ENCODE data around the gene NR1D1. TPM values are rescaled to one million over a fixed set of nuclear protein-coding genes. Genes with fewer than 3 reads are reported as not detected.

Gene NR1D1
- total RNA-seq, 1 donor from 2014 or later, result 1.7 TPM

DNA sequence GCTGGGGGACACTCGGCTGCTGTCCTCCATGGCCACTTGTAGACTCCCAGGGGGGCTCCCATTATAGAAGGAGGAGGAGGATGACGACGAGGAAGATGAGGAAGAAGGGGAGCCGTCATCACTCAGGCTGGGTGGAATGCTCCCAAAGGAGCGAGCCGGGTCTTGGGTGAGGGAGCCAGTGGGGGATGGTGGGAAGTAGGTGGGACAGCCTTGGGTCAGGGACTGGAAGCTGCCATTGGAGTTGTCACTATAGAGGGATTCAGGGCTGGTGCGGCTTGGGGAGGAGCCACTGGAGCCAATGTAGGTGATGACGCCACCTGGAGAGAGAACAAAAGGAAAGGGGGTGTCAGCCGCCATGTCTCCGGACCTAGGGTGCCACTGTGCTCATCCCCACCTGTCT lies 3.3 kb downstream of the NR1D1 start:
- no peak for DNase-seq

DNA sequence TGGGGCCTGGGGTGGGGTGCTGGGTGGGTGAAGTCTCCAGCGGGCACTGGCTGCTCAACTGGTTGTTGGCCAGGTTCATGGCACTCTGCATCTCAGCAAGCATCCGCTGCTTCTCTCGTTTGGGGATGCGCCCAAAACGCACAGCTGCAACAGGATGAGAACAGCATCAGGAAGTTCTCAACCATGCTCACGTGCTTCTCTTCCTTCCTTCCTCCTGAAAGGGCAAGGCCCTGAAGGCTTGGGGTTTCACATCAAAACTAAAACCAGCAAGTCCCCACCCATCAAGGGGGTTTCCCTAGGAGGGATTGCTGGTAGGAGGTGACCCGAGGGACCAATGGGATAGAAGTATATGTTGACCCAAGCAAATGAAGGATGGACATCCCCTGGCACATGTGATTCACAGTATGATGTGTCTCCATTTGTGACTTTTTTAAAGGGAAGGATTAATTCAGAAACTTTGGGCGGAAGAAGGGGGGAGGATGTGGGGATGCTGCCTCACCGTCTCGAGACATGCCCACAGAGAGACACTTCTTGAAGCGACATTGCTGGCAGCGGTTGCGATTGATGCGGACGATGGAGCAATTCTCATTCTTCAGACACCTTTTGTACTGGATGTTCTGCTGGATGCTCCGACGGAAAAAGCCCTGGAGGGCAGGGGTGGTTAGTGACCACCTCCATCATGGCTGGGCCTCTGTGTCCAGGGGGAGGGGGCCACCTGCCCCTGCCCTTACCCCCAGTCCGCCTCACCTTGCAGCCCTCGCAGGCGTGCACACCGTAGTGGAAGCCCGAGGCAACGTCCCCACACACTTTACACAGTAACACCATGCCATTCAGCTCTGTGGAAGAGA lies 4.2 kb downstream of the NR1D1 start:
- peak; percentile 52 for DNase-seq

DNA sequence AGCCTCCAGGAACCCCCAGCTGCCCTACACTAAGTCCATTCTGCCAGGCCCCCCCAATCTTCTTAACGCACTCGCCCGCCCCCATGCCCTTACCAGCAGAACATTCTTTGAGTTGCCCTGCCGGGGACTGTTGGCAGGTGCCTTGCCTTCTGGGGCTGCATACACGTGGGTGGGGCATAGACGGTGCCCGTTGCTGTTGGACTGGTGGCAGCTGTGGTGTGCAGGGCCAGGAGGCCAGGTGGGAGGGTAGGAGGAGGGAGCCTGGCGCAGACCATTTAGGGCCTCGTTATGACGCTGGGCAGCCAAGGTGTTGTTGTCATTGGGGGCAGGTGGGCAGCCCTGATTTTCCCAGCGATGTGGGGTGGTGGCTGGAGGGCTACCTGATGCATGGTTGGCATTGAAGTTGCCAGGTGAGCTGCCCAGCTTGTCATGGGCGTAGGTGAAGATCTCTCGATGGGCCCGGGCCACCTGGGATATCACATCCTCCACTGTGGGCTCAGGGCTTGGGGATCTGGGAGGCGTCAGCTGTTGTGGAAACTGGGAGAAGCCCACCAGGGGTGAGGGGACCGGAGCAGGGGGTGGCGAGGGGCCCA lies 4.9 kb downstream of the NR1D1 start:
- DNase-seq, result no peak

DNA sequence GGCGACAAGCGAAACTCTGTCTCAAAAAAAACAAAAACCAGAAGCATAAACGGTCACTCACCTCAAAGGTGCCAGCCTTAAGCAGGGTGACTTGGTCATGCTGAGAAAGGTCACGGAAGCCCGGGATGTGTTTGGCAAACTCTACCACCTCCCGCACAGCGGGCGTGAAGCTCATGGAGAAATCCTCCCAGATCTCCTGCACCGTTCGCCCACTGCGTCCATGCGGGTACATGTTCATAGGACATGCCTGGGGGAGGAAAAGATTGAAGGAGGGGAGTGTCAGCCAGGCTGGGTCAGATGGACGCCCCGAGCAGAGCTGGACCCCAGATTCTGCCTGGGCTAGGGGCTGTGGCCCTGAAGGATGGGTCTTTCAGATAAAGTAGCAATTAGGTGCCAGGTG lies 5.5 kb downstream of the NR1D1 start:
- no peak for DNase-seq

DNA sequence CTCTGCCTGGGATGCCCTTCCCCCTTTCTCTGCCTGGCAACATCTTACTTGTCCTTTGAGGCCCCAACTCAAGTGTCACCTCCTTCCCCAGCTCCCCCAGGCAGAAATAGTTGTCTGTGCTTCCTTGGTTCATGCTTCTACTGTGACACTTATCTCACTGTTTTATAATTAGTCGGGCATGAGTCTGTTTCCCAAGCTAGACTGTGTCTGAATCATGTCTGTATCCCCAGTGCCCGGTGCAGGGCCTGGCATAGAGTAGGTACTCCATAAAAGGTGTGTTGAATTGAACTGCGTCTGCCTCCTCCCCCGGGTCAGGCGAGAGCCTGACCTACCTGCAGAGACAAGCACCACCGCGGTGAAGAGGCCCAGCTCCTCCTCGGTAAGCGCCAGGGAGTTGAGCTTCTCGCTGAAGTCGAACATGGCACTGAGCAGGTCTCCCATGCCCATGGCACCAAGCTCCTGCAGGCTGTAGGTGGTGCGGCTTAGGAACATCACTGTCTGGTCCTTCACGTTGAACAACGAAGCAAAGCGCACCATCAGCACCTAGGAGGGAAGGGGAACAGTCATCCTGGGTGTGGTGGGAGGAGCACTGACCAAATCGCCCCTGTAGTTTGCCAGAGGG lies 6.7 kb downstream of the NR1D1 start:
- DNase-seq, result no peak

DNA sequence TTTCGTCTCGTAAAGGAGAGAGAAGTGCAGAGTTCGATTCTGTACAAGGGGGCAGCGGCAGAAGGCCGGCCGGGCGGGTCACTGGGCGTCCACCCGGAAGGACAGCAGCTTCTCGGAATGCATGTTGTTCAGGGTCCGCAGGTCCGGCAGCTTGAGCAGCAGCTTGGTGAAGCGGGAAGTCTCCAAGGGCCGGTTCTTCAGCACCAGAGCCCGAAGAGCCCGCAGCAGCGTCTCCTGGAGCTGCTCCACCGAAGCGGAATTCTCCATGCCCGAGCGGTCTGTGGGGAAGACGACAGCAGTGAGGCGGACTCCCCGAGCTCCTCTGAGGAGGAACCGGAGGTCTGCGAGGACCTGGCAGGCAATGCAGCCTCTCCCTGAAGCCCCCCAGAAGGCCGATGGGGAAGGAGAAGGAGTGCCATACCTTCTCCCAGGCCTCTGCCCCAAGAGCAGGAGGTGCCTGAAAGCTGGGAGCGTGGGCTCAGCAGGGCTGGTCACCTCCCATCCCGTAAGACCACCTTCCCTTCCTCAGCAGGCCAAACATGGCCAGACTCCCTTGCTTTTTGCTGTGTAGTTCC lies 7.3 kb downstream of the NR1D1 start:
- no peak for DNase-seq

DNA sequence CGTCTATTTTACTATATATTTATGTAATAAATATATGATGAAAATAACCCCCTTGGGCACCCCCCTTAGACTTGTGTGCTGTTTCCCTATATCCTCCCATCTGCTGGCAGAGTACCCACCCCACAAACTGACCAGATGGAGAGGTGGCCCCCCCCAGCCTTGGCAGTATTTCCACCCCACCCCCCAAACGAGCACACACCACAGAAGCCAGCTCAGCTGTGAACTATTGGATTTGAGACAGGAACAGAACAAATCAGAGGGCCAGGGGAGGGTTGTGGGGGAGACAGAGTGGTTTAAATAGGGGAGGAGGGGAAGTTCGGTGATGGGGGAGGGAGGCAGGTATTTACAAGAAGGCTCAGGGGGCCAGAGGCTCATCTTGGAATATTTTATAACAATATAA lies 7.8 kb downstream of the NR1D1 start:
- no peak for DNase-seq

DNA sequence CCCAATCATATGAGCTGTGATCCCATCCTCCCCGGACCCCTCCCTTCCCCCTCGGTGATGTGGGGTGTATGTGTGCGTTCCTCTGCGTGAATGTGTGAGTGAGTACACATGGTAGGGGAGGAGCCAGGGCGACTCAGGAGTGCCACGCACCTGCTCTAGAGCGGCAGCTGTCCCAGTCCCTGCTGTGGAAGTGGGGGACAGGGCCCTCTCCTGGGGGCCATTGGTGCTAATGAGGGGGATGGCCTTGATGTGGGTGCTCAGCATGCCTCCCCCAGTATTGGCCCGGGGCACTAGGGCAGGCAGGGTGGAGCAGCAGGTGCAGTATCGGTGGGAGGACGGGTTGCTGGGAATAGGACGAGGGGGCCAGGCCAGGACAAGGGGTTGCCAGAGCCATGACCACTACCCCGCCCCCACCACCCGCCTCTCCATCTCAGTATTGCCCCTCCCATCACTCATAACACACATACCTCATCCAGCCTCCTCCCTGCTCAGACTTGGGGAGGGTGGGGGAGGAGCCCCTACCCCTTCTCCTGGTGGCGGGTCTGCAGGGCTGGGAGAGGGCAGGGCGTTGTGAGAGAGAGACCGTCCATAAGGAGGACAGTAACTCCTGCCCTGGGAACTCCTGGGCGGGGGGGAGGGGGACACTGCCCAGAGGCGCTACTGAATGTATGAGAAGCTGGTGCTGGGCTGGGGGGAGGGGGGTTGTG lies 8.5 kb downstream of the NR1D1 start:
- no peak for DNase-seq

DNA sequence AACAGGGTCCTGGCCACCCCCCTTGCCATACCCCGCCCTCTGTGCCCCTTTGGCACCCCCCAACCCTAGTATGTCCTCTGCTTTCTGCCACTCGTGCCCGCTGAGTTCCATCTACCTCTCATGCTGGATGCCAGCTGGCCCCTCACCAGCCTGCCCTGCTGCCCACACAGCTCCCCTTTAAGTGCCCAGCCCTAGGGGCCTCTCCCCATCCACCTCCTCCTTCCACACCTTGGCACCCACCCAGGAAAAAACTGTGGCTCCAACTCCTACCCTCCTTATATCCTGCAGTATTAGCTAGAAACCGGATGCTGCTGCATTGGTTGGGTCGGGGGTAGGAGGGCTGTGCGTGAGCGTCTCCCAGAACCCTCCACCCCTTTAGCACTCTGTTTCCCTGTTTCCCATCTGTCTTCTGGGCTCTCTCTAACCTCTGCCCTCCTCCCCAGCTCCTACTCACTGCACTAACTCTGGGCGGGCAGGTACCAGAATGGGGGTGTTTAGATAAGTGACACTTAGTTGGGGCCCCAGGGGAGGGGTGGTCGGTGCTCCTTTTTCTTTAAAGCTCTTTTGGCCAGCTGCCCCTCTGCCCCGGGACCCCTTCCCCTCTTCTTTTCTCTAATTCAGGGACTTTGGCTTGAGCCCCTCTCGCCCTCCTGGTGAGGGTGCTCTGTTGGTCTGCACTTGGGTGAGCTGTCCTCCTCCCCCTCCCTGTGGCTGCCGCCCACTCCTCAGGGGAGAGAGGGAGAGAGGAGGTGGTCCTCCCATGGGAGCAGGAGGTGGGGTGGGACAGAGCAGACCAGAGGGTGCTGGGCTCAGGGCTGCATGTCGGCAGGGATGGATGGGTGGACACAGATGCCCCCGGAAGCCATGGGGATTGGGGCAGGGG lies 9.9 kb downstream of the NR1D1 start:
- DNase-seq, result no peak

DNA sequence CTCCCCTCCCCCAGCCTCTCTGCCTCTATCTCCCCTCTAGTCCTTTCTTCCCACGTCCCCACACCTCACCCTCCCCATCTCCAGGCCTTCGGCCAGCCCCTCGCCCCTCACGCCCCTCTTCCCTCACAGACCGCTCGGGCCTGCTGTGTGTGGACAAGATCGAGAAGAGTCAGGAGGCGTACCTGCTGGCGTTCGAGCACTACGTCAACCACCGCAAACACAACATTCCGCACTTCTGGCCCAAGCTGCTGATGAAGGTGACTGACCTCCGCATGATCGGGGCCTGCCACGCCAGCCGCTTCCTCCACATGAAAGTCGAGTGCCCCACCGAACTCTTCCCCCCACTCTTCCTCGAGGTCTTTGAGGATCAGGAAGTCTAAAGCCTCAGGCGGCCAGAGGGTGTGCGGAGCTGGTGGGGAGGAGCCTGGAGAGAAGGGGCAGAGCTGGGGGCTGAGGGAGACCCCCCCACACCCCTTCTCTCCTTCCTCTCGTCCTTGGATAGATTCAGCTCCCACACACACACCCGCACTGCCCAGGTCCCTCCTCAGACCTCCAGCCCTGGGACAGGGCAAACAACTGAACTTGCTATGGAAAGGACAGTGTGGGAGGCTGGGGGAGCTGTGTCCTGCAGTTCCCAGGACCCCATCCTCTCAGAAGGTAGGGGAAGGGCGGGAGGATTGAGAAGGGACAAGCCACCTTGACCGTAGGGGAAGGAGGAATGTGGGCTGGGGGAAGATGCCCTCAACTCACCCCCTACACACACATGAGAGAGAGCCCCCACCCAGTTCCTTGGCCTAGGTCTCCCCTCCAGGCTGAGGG lies 11.1 kb downstream of the NR1D1 start:
- DNase-seq, result no peak

DNA sequence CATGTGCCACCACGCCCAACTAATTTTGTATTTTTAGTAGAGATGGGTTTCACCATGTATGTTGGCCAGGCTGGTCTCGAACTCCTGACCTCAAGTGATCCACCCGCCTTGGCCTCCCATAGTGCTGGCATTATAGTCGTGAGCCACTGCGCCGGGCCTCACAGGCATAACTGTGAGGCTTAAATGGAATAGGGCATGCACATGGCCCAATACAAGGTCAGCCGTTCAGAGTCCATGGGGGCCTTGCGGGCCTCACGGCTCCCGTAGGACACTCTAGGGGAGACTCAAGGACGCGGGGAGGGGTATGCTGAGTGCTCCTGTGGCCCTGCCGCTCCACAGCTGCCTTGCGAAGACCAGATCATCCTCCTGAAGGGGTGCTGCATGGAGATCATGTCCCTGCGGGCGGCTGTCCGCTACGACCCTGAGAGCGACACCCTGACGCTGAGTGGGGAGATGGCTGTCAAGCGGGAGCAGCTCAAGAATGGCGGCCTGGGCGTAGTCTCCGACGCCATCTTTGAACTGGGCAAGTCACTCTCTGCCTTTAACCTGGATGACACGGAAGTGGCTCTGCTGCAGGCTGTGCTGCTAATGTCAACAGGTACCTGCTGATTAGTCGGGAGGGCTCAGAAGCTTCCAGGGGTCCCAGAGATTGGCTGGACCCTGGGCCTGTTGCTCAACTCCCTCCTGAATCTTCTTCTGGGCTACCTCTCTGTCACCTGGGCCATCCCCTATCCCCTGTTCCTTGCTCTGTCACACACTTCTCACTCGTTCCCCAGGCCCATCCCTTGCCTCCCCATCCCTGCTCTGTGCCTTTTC lies 12.3 kb downstream of the NR1D1 start:
- DNase-seq, result no peak

DNA sequence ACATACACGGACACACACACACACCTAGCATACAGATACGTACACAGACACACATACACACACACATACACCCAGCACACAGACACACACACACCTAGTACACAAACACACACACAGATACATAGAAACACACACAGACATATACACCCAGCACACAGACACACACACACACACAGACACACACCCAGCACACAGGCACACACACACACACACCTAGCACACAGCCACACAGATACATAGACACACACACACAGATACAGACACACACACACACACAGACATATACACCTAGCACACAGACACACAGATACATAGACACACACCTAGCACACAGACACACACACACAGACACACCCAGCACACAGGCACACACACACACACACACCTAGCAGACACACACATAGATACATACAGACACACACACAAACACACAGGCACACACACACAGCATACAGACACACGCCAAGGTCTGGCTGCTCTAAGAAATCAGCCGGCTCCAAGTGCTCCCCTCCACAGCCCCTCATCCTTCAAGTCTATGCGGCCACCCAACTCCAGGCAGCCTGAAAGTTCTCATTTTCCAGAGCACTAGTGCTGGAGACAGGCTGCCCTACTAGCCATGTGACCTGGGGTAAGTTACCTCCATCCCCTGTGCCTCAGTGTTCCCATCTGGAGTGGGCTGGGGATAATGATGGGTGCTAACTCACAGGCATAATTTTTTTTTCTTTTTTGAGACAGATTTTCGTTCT lies 13.2 kb downstream of the NR1D1 start:
- no peak for DNase-seq

DNA sequence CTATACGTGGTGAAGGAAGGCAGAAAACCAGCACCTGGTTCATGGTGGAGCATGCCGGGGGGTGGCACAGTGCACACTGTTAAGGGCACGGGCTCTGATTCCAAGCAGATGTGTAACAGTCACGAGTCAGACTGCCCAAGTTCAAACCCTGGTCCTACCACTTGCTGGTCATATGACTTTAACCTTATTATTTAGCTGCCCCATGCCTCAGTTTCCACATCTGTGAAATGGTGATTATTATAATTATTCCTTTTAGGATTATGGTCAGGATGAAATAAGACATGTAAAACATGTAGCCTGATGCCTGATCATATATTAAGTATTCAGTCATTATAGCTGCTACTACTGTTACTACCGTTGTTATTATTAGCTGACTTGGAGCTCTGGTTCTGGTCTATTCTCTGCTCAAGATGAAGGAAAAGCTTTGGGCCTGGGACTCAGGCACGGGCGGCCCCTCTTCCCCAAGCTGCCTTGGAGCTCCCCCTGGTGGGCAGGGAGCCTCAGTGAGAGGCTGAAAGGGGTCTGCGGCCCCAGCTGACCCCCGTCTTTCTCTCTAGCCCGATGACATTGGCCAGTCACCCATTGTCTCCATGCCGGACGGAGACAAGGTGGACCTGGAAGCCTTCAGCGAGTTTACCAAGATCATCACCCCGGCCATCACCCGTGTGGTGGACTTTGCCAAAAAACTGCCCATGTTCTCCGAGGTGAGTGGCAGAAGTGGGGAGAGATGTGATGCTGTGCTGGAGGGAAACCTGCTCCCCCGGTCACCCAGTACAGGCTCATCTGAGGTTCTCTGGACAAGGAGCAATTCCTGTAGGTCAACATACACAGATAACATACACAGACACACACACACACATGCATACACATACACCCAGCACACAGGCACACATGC lies 14.0 kb downstream of the NR1D1 start:
- peak; percentile 75 for DNase-seq

DNA sequence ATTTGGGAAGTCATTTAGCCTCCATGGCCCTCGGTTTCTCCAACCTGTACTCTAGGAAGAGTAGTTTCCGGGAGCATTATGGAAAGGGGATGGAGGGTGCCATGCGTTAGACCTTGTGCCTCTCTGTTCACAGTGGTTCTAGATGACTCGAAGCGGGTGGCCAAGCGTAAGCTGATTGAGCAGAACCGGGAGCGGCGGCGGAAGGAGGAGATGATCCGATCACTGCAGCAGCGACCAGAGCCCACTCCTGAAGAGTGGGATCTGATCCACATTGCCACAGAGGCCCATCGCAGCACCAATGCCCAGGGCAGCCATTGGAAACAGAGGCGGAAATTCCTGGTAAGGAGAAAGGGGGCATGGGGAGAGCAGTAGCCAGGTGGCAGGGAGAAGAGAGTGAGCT lies 15.9 kb downstream of the NR1D1 start:
- no peak for DNase-seq

DNA sequence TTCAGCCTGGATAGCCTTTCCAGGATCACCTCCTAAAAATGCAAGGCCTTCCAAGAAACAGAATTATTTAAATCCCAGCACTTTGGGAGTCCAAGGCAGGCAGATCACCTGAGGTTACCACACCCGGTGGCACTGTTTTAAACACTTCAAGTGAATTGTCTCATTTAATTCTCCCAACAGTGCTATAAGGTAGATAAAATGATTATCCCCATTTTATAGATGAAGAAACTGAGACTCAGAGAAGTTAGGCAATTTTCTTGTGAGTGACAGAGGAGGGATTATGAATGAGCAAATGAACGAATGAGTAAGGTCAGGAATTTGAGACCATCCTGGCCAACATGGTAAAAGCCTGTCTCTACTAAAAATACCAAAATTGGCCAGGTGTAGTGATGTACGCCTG lies 20.8 kb downstream of the NR1D1 start:
- DNase-seq, result no peak

DNA sequence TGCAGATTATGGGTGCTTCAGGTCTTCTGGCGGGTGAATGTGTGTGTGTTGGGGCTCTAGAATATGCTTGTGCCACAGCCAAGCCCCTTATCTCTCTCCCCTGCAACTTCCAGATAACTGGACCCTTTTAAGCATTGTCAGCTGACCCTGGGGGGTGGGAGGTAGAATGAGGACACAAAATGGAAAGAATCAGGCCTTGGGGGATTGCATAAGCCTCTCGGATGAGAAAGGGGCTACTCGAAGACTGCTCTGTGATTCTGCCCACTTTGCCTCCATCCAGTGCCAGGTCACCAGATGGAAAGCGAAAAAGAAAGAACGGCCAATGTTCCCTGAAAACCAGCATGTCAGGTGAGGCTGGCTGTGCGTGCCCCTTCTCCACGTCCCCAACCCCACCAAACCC lies 23.8 kb downstream of the NR1D1 start:
- no peak for DNase-seq

DNA sequence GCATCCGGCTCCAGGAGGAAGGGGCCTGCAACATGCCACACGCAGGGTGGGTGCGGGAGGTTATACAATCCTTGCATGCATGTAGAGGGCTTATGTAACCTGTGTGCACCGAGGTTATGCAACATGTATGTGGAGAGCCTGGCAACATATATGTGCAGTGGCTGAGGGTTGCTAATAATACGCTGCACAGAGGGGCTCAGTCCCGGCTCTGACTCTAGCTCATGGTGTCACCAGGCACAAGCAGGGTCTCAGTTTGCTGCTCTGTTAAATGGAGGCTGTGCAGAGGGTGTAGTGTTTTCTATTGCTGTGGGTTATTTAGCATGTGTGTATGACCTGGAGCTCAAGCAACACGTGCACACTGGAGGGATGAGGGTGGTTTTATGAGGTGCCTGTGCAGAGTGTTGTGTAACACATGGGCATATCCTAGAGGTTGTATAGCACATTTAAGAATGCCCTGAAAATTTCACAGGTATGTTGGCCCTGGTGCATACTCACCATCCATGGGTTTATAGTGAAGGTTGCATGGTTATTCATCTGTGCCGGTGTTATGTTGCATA lies 24.4 kb downstream of the NR1D1 start:
- no peak for DNase-seq
